Caco-2 (cell line): ENCODE data around the gene CWC15. TPM values are rescaled to one million over a fixed set of nuclear protein-coding genes. Genes with fewer than 3 reads are reported as not detected.

Source experiments
- BruUV-seq: library from RNA; stranded (reverse); fragments of 400-500 nt; replicated peaks from 2 replicates; lab custom pipeline; 2021; lab: Mats Ljungman, UMichigan
- CTCF ChIA-PET: fragments of 300-600 bp; sonication (Branson Sonifier 250); formaldehyde crosslinking; loops from one replicate; lab custom pipeline; 2022; ENCODE audit warnings: antibody characterized with exemption; lab: Charles Lee
- POLR2A ChIA-PET: fragments of 300-600 bp; sonication (Branson Sonifier 250); formaldehyde crosslinking; loops from one replicate; lab custom pipeline; 2022; ENCODE audit warnings: antibody characterized with exemption; lab: Charles Lee
- DNase-seq, 2 experiments: peaks; one replicate each; pipeline versions ENCODE4 v3.0.0 to v3.0.0-alpha.2; 2020 to 2022
- H3K27me3 ChIP-seq: replicated peaks from 2 replicates; pipeline ENCODE4 v1.6.0; 2011; ENCODE audit warnings: low read length; ENCODE audit not compliant: control insufficient read depth, insufficient read depth
- H3K36me3 ChIP-seq: 2 replicates; pipeline ENCODE4 v1.5.1; 2011; ENCODE audit warnings: low read length; ENCODE audit not compliant: control insufficient read depth, insufficient read depth
- H3K4me1 ChIP-seq: fragments of 250-450 bp; sonication (Bioruptor Pico); 2 replicates; pipeline ENCODE4 v1.5.1; 2020; ENCODE audit warnings: mild to moderate bottlenecking
- H3K4me3 ChIP-seq: 2 replicates; pipeline ENCODE4 v1.5.1; 2011; ENCODE audit warnings: low read depth, mild to moderate bottlenecking, control low read depth, low read length
- H3K9me3 ChIP-seq: fragments of 250-450 bp; sonication (Bioruptor Pico); 2 replicates; pipeline ENCODE4 v1.5.1; 2020; ENCODE audit warnings: mild to moderate bottlenecking, moderate library complexity
- H3K27ac Mint-ChIP-seq: one replicate; pipeline ENCODE4 v1.8.0; 2022; ENCODE audit warnings: mixed read lengths; ENCODE audit not compliant: unreplicated experiment
- H3K27me3 Mint-ChIP-seq: one replicate; pipeline ENCODE4 v1.8.0; 2022; ENCODE audit warnings: mixed read lengths; ENCODE audit not compliant: insufficient read depth, unreplicated experiment
- H3K36me3 Mint-ChIP-seq: one replicate; pipeline ENCODE4 v1.8.0; 2022; ENCODE audit warnings: mild to moderate bottlenecking, mixed read lengths; ENCODE audit not compliant: insufficient read depth, unreplicated experiment
- H3K4me1 Mint-ChIP-seq: one replicate; pipeline ENCODE4 v1.8.0; 2022; ENCODE audit warnings: low read depth, mixed read lengths; ENCODE audit not compliant: unreplicated experiment
- H3K4me3 Mint-ChIP-seq: one replicate; pipeline ENCODE4 v1.8.0; 2022; ENCODE audit warnings: mild to moderate bottlenecking, moderate library complexity, mixed read lengths; ENCODE audit not compliant: unreplicated experiment
- H3K9me3 Mint-ChIP-seq: one replicate; pipeline ENCODE4 v1.8.0; 2022; ENCODE audit warnings: mixed read lengths; ENCODE audit not compliant: unreplicated experiment
- intact Hi-C: fragments of 100-400 bp; cut with micrococcal nuclease; formaldehyde crosslinking; loops from one replicate; pipeline ENCODE4 v1.10.0; 2022; ENCODE audit not compliant: unreplicated experiment
- total RNA-seq: library from RNA; stranded (reverse); gene quantifications from 2 replicates; pipeline ENCODE4 v1.2.3, GENCODE V29; 2022
- TF ChIP-seq, protein P1 (sequence below), 2 experiments: fragments of 200-600 bp in 1 of 2; IDR thresholded peaks; 1 replicate in 1 of 2; 2 replicates in 1 of 2; pipeline versions ENCODE4 v1.5.1 to v1.8.0; 2011 to 2022; ENCODE audit warnings: antibody characterized with exemption in 1 of 2, control low read depth in 1 of 2, inconsistent platforms in 1 of 2, low read depth in 1 of 2, low read length in 1 of 2, mild to moderate bottlenecking in 1 of 2, moderate library complexity in 1 of 2; ENCODE audit not compliant: insufficient read depth in 1 of 2, severe bottlenecking in 1 of 2, unreplicated experiment in 1 of 2

CWC15 gene
- total RNA-seq, 1 experiment from 2014 or later = 137 TPM

DNA sequence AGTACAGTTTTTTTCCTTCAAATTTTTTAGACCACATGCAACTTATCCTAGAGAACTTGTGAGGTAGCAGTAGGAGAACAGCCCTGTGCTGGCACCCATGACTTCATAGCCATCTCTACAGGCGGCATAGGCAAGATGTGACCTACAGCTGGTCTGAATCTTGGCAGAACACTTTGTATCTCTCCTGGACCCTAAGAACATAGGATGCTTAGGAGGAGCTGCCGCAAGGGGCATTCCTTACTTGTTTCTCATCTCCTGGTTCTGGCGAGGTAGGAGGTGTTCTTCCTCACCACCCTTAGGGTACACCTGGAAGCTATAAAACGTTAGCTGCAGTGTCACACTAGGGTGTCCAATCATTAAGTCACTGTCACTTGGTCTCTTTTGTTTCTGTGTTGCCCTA lies 16.4 kb downstream of the CWC15 start:
- Histone ChIP-seq H3K9me3 (no peaks in the 10 kb centered on the region), H3K36me3 (no peaks in the 10 kb centered on the region), H3K4me3 (no peak overlapping the region), H3K4me1 (no peaks in the 10 kb centered on the region), H3K27me3 (no peaks in the 10 kb centered on the region)
- TF ChIP-seq, protein P1, sequence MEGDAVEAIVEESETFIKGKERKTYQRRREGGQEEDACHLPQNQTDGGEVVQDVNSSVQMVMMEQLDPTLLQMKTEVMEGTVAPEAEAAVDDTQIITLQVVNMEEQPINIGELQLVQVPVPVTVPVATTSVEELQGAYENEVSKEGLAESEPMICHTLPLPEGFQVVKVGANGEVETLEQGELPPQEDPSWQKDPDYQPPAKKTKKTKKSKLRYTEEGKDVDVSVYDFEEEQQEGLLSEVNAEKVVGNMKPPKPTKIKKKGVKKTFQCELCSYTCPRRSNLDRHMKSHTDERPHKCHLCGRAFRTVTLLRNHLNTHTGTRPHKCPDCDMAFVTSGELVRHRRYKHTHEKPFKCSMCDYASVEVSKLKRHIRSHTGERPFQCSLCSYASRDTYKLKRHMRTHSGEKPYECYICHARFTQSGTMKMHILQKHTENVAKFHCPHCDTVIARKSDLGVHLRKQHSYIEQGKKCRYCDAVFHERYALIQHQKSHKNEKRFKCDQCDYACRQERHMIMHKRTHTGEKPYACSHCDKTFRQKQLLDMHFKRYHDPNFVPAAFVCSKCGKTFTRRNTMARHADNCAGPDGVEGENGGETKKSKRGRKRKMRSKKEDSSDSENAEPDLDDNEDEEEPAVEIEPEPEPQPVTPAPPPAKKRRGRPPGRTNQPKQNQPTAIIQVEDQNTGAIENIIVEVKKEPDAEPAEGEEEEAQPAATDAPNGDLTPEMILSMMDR (IDR thresholded peaks at IDR 0.05; ENCODE audit: insufficient read depth in 1 of 2, low read depth in 1 of 2, low read length in 1 of 2, severe bottlenecking in 1 of 2, unreplicated experiment in 1 of 2) = no peak
- no peak for DNase-seq
- POLR2A ChIA-PET = no interaction called here
- Mint-ChIP-seq H3K36me3 (peaks cover 6% of the 10 kb centered on the region), H3K27me3 (no peaks in the 10 kb centered on the region), H3K27ac (no peak overlapping the region), H3K4me3 (no peak overlapping the region), H3K4me1 (no peaks in the 10 kb centered on the region), H3K9me3 (no peaks in the 10 kb centered on the region)
- no TSS peak for BruUV-seq
- CTCF ChIA-PET = no interaction called here
- intact Hi-C loops = no loop called here

DNA sequence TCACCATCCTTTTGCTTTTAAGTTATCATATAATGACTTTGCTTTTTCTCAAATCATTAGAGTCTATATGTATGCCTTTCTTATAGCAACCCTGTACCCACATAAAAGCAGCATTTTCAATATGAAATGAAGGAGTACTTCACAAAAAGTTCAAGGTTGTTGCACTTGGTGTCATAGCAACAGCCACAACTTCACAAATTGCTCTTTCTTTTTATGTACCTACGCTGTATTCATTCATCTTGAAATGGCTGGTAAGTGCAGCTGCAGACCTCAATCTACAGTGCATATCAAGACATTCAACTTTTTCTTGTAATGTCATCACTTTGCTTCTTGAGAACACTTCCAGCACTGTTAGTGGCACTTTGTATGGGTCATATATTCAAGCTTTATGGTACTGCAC lies 18.6 kb downstream of the CWC15 start:
- BruUV-seq = no TSS peak
- H3K36me3 ChIP-seq = no peaks in the 10 kb centered on the region
- Mint-ChIP-seq H3K4me3 (no peak overlapping the region), H3K36me3 (no peaks in the 10 kb centered on the region), H3K27me3 (peaks cover 3% of the 10 kb centered on the region), H3K4me1 (no peaks in the 10 kb centered on the region), H3K9me3 (no peaks in the 10 kb centered on the region), H3K27ac (no peak overlapping the region)
- H3K4me1 ChIP-seq = no peaks in the 10 kb centered on the region
- H3K9me3 ChIP-seq = no peaks in the 10 kb centered on the region
- intact Hi-C loops = no loop called here
- CTCF ChIA-PET = no interaction called here
- H3K4me3 ChIP-seq = no peak overlapping the region
- no peak for DNase-seq
- TF ChIP-seq, protein P1 (IDR thresholded peaks at IDR 0.05; ENCODE audit: insufficient read depth in 1 of 2, low read depth in 1 of 2, low read length in 1 of 2, severe bottlenecking in 1 of 2, unreplicated experiment in 1 of 2) = no peak
- POLR2A ChIA-PET = no interaction called here
- H3K27me3 ChIP-seq = no peaks in the 10 kb centered on the region

DNA sequence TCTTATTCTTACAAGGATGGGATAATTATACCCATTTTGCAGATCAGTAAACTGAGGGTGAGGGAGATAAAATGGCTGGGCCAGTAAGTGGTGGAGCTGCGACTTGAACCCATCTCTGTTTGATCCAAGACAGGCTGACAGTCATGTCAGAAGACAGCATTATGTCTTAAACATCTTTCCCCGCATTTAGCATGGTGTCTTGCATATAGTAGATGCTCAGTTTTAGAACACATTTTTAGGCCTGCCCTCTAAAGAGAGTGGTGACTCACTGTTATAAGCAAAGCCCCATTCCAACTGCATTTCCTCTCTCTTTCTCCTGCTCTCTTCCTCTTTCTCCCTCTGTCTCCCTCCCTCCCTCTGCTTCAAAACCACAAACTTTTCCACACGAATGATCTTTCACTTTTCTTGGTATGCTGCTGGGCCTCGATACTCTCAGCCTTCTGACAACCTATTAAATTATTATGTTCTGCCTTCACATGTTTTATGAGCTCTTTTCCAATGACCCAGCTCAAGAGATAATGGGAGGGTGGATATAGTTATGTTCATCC lies 25.2 kb downstream of the CWC15 start:
- intact Hi-C loops = no loop called here
- peaks cover 2% of the 10 kb centered on the region; the same call in 1 of the 2 replicates for H3K27me3 ChIP-seq
- ChIA-PET POLR2A (no interaction called here), CTCF (no interaction called here)
- Mint-ChIP-seq H3K4me3 (no peak overlapping the region), H3K36me3 (no peaks in the 10 kb centered on the region), H3K4me1 (no peaks in the 10 kb centered on the region), H3K27ac (no peak overlapping the region), H3K9me3 (no peaks in the 10 kb centered on the region), H3K27me3 (peaks cover 15% of the 10 kb centered on the region)
- H3K4me3 ChIP-seq = no peak overlapping the region
- H3K36me3 ChIP-seq = no peaks in the 10 kb centered on the region
- no peaks in the 10 kb centered on the region for H3K9me3 ChIP-seq
- no peaks in the 10 kb centered on the region for H3K4me1 ChIP-seq
- TF ChIP-seq, protein P1 (IDR thresholded peaks at IDR 0.05; ENCODE audit: insufficient read depth in 1 of 2, low read depth in 1 of 2, low read length in 1 of 2, severe bottlenecking in 1 of 2, unreplicated experiment in 1 of 2) = no peak
- BruUV-seq = no TSS peak
- no peak for DNase-seq
